Lower lobe of right lung (tissue), 2 donors: ENCODE measurements around the gene TMEM201. TPM values are rescaled to one million over a fixed set of nuclear protein-coding genes. Genes with fewer than 3 reads are reported as not detected.

ENCODE experiments used
- ATAC-seq, 2 donors: fragments of 200-7000 bp; cut with Tn5 transposase; one replicate each; pipeline ENCODE4 v1.9.1; 2020 to 2022; ENCODE audit warnings: mild to moderate bottlenecking in 2 of 2, moderate library complexity in 2 of 2
- DNase-seq: peaks from one replicate; pipeline ENCODE4 v3.0.0-alpha.2; 2020
- H3K27ac ChIP-seq: fragments of 200-600 bp; one replicate; pipeline ENCODE4 v1.8.0; 2022
- H3K27me3 ChIP-seq: fragments of 200-600 bp; one replicate; pipeline ENCODE4 v1.8.0; 2022; ENCODE audit warnings: low read depth
- H3K36me3 ChIP-seq: fragments of 200-600 bp; one replicate; pipeline ENCODE4 v1.8.0; 2022; ENCODE audit warnings: mild to moderate bottlenecking
- H3K4me1 ChIP-seq: fragments of 200-600 bp; one replicate; pipeline ENCODE4 v1.8.0; 2022
- H3K4me3 ChIP-seq: fragments of 200-600 bp; one replicate; pipeline ENCODE4 v1.8.0; 2022; ENCODE audit warnings: mild to moderate bottlenecking
- H3K9me3 ChIP-seq: fragments of 200-600 bp; one replicate; pipeline ENCODE4 v1.8.0; 2022
- CTCF ChIP-seq: fragments of 200-600 bp; IDR thresholded peaks from one replicate; pipeline ENCODE4 v1.8.0; 2022; ENCODE audit warnings: antibody characterized with exemption, mild to moderate bottlenecking
- intact Hi-C: fragments of 100-400 bp; cut with DNase I; formaldehyde crosslinking; loops from one replicate; pipeline ENCODE4 v1.11.0; 2022
- total RNA-seq: library from RNA; stranded (reverse); fragmentation: NEBNext Ultra II Directional; extraction: Animal tissue kit (Norgen Biotek cat#: 25700); gene quantifications from one replicate; pipeline ENCODE4 v1.2.1, GENCODE V29; 2021
- donor health status: DM: no; HTN: yes; CAD: no; lungs with severe emphysema.

Gene TMEM201
- total RNA-seq, 1 donor from 2014 or later, result 8.2 TPM

- H3K36me3 ChIP-seq, result peaks cover 52% of the 10 kb centered on the region
- DNase-seq (no peak), ATAC-seq (no peak)
- H3K27ac ChIP-seq, result no peak overlapping the region
- TF ChIP-seq CTCF, result no peak
- no peaks in the 10 kb centered on the region for H3K4me1 ChIP-seq
- no peaks in the 10 kb centered on the region for H3K27me3 ChIP-seq
- intact Hi-C loops, result no loop called here
- no peaks in the 10 kb centered on the region for H3K9me3 ChIP-seq
- H3K4me3 ChIP-seq, result no peak overlapping the region
Measured at GRCh38 chr1:9607352-9607751, 18.6 kb downstream of the TMEM201 start.

GRCh38 chr1:9609998-9610397 is 21.3 kb downstream of the TMEM201 start:
- DNase-seq (no peak), ATAC-seq (no peak)
- Histone ChIP-seq H3K4me1 (no peaks in the 10 kb centered on the region), H3K9me3 (no peaks in the 10 kb centered on the region), H3K4me3 (no peak overlapping the region), H3K27me3 (no peaks in the 10 kb centered on the region), H3K36me3 (peaks cover 51% of the 10 kb centered on the region), H3K27ac (no peak overlapping the region)
- no peak for TF ChIP-seq CTCF
- intact Hi-C loops, result no loop called here

- H3K27ac ChIP-seq, result no peak overlapping the region
- intact Hi-C loops, result no loop called here
- H3K4me3 ChIP-seq, result no peak overlapping the region
- no peaks in the 10 kb centered on the region for H3K9me3 ChIP-seq
- no peaks in the 10 kb centered on the region for H3K27me3 ChIP-seq
- H3K4me1 ChIP-seq, result no peaks in the 10 kb centered on the region
- no peak for ATAC-seq
- TF ChIP-seq CTCF, result no peak
- no peak for DNase-seq
- peaks cover 51% of the 10 kb centered on the region for H3K36me3 ChIP-seq
Measured at GRCh38 chr1:9610548-9610947, 21.8 kb downstream of the TMEM201 start.

GRCh38 chr1:9611716-9612115 is 23.0 kb downstream of the TMEM201 start:
- no peaks in the 10 kb centered on the region for H3K4me1 ChIP-seq
- intact Hi-C loops, result no loop called here
- no peak overlapping the region for H3K4me3 ChIP-seq
- H3K27ac ChIP-seq, result no peak overlapping the region
- no peaks in the 10 kb centered on the region for H3K9me3 ChIP-seq
- TF ChIP-seq CTCF, result no peak
- ATAC-seq, result no peak
- peaks cover 51% of the 10 kb centered on the region for H3K36me3 ChIP-seq
- no peak for DNase-seq
- H3K27me3 ChIP-seq, result no peaks in the 10 kb centered on the region

- intact Hi-C loops, result no loop called here
- no peaks in the 10 kb centered on the region for H3K4me1 ChIP-seq
- H3K27me3 ChIP-seq, result no peaks in the 10 kb centered on the region
- H3K27ac ChIP-seq, result no peak overlapping the region
- no peak for TF ChIP-seq CTCF
- no peak for ATAC-seq
- H3K9me3 ChIP-seq, result no peaks in the 10 kb centered on the region
- peaks cover 50% of the 10 kb centered on the region for H3K36me3 ChIP-seq
- no peak overlapping the region for H3K4me3 ChIP-seq
- no peak for DNase-seq
Measured at GRCh38 chr1:9612162-9612845, 23.6 kb downstream of the TMEM201 start.
